ENCODE data around the gene RACGAP1. TPM values are rescaled to one million over a fixed set of nuclear protein-coding genes. Genes with fewer than 3 reads are reported as not detected.

The RACGAP1 gene
- total RNA-seq, 6 experiments from 2014 or later = 52.6 to 119 (median 104) TPM

DNA sequence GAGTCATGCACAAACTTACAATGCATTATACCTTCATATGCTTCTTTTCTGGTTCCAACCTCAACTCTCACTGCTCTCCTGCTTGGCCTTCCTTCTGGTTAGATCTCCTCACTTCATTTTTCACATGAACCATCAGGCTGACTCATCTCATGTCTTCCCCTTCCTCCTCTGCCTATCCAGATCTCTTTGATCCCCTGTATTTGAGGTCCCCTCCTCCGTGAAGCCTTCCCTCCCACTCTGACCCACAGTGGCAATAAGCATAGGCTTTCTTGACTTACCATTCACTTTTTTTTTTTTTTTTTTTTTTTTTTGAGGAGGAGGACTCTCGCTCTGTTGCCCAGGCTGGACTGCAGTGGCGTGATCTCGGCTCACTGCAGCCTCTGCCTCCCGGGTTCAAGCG, 17.4 kb upstream of the RACGAP1 start:
- no peak for DNase-seq
- H3K9me3 Mint-ChIP-seq = no peaks in the 10 kb centered on the region
- H3K4me3 Mint-ChIP-seq = no peak overlapping the region

DNA sequence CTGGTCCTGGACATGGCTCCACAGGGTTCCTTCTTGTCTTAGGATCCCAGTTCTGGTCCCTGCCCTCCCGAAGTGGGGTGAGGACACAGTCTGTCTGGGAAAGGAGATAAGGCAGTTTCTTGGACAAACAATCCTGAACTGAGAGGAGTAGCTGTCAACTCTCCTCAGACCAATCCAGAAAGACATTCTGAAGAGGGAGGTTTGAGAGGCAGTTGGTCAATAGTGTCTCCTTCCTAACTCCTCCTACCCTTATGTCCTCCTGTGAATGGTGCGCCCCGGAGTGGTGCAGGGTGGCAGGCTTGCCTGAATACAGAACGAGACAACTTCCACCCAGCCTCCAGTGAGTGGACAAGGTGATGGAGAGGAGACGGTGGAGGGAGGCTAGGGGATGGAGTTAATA, 16.7 kb upstream of the RACGAP1 start:
- Mint-ChIP-seq H3K27me3 (ENCODE audit: insufficient read depth) (peaks cover 19% of the 10 kb centered on the region), H3K9me3 (no peaks in the 10 kb centered on the region), H3K27ac (no peak overlapping the region), H3K4me1 (ENCODE audit: low read depth) (peaks cover 8% of the 10 kb centered on the region; the same call in 1 of the 2 replicates), H3K36me3 (ENCODE audit: low read depth) (no peaks in the 10 kb centered on the region), H3K4me3 (no peak overlapping the region)
- TF ChIP-seq, protein P1, sequence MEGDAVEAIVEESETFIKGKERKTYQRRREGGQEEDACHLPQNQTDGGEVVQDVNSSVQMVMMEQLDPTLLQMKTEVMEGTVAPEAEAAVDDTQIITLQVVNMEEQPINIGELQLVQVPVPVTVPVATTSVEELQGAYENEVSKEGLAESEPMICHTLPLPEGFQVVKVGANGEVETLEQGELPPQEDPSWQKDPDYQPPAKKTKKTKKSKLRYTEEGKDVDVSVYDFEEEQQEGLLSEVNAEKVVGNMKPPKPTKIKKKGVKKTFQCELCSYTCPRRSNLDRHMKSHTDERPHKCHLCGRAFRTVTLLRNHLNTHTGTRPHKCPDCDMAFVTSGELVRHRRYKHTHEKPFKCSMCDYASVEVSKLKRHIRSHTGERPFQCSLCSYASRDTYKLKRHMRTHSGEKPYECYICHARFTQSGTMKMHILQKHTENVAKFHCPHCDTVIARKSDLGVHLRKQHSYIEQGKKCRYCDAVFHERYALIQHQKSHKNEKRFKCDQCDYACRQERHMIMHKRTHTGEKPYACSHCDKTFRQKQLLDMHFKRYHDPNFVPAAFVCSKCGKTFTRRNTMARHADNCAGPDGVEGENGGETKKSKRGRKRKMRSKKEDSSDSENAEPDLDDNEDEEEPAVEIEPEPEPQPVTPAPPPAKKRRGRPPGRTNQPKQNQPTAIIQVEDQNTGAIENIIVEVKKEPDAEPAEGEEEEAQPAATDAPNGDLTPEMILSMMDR (IDR thresholded peaks at IDR 0.05) = no peak
- DNase-seq = no peak

More for the DNA sequence above, 17.4 kb upstream of the RACGAP1 start:
- TF ChIP-seq, protein P1 (IDR thresholded peaks at IDR 0.05) = no peak
- H3K27ac Mint-ChIP-seq = no peak overlapping the region
- no peaks in the 10 kb centered on the region for H3K36me3 Mint-ChIP-seq (ENCODE audit: low read depth)
- peaks cover 8% of the 10 kb centered on the region; the same call in 1 of the 2 replicates for H3K4me1 Mint-ChIP-seq (ENCODE audit: low read depth)
- peaks cover 18% of the 10 kb centered on the region for H3K27me3 Mint-ChIP-seq (ENCODE audit: insufficient read depth)

DNA sequence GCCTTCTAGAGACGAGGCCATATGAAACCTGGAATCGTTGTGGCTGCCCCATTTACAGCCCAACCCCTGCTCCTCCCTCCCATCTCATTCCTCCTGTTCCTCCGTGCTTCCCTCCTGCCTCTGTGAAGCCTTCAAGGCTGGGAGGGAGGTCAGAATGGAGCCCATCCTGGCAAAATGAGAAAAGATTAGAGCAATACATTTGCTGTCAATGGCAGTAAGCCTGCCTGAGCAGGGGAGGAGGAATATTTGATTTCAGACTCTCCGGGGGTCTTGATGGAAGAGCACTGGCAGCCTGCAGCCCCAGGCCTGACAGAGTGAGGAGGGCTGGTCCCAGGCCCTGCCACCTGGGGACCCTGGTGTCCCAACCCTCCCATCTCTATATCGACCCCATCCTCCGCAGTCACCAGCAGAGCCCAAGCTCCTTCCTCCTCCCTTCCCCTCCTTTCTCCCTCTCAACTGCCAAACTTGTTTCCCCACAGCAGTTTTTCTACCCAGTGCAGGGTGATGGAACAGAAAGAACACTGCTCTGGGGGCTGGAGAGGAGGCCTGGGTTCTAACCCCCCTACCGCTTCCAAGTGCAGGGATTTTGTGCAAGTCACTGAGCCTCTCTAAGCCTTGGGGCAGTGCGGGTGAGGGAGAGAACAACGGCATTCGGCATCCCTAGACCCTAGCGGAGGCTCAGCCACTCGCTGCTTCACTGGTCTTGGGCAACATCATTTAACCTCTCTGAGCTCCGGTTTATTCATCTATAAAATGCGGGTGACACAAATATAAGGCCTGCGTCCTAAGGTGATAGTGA, 16.0 kb upstream of the RACGAP1 start:
- no peak for DNase-seq
- TF ChIP-seq, protein P1 (IDR thresholded peaks at IDR 0.05) = no peak
- no peaks in the 10 kb centered on the region for H3K9me3 Mint-ChIP-seq

DNA sequence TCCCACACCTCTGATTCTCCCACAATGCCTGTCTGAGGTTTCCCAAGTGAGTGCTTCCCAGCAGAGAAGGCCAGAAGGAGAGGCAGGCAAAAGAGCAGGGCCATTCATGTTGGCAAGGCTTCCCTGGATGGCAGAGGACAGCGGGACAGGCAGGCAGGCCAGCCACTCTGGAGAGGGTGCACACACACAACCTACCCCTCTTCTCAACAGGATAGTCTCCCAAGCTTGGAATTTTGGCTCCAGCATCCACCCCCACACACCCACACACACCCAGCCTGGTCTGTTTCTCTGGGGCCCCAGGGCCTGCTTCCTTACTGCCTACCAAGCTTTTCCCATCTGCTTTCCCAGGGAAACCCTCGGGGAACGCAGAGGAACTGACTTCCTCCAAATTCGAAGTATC, 15.4 kb upstream of the RACGAP1 start:
- peaks cover 8% of the 10 kb centered on the region; the same call in 1 of the 2 replicates for H3K4me1 Mint-ChIP-seq (ENCODE audit: low read depth)
- TF ChIP-seq, protein P1 (IDR thresholded peaks at IDR 0.05) = no peak

More for the DNA sequence above, 16.0 kb upstream of the RACGAP1 start:
- Mint-ChIP-seq H3K27ac (no peak overlapping the region), H3K4me3 (no peak overlapping the region), H3K36me3 (ENCODE audit: low read depth) (no peaks in the 10 kb centered on the region), H3K4me1 (ENCODE audit: low read depth) (peaks cover 8% of the 10 kb centered on the region; the same call in 1 of the 2 replicates), H3K27me3 (ENCODE audit: insufficient read depth) (peaks cover 23% of the 10 kb centered on the region)

DNA sequence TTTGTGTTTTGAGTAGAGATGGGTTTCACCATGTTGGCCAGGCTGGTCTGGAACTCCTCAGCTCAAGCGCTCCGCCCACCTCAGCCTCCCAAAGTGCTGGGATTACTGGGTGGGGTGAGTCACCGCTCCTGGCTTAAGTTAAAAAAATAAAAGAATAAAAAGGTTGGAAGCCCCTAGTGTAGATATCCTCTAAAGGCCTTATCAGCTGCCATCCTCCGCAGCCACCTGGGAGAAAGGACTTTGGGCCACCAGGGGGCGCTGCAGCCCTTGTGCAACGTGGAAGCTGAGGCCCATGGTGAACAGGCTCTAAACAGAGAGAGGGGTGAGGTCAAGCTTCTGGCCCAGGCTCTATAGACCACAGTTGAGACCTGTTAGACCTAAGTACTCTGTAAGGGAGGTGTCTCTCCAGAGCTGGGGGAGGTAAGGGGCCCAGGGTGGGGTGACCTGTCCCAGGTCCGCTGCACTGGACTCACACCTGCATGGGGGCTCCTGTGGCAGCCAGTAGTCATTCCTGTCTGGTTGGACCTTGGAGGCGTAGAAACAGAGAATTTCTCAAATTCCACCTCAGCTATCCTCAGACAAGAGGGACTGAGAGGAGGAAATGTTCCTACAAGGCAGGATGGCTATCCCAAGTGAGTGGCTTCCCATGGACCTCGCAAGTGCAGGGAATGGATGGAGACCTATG, 14.0 kb upstream of the RACGAP1 start:
- DNase-seq = peak; percentile 57
- no peaks in the 10 kb centered on the region for H3K36me3 Mint-ChIP-seq (ENCODE audit: low read depth)
- peaks cover 23% of the 10 kb centered on the region for H3K27me3 Mint-ChIP-seq (ENCODE audit: insufficient read depth)
- no peak overlapping the region for H3K4me3 Mint-ChIP-seq
- TF ChIP-seq, protein P1 (IDR thresholded peaks at IDR 0.05) = peak; percentile 97
- no peaks in the 10 kb centered on the region for H3K9me3 Mint-ChIP-seq
- H3K4me1 Mint-ChIP-seq (ENCODE audit: low read depth) = peaks cover 8% of the 10 kb centered on the region; the same call in 1 of the 2 replicates
- no peak overlapping the region for H3K27ac Mint-ChIP-seq

More for the DNA sequence above, 15.4 kb upstream of the RACGAP1 start:
- no peak overlapping the region for H3K27ac Mint-ChIP-seq
- H3K9me3 Mint-ChIP-seq = no peaks in the 10 kb centered on the region
- no peak overlapping the region for H3K4me3 Mint-ChIP-seq
- no peaks in the 10 kb centered on the region for H3K36me3 Mint-ChIP-seq (ENCODE audit: low read depth)
- DNase-seq = no peak
- H3K27me3 Mint-ChIP-seq (ENCODE audit: insufficient read depth) = peaks cover 26% of the 10 kb centered on the region

All from HFFc6 (cell line).